ENCODE results near the gene GANAB. TPM values are rescaled to one million over a fixed set of nuclear protein-coding genes. Genes with fewer than 3 reads are reported as not detected.
A peak's percentile ranks its signal among the peaks of the same experiment; 100 is the strongest.

Gene GANAB
- total and polyA plus RNA-seq, 2 experiments from 2014 or later: 82.3 to 272 TPM

DNA sequence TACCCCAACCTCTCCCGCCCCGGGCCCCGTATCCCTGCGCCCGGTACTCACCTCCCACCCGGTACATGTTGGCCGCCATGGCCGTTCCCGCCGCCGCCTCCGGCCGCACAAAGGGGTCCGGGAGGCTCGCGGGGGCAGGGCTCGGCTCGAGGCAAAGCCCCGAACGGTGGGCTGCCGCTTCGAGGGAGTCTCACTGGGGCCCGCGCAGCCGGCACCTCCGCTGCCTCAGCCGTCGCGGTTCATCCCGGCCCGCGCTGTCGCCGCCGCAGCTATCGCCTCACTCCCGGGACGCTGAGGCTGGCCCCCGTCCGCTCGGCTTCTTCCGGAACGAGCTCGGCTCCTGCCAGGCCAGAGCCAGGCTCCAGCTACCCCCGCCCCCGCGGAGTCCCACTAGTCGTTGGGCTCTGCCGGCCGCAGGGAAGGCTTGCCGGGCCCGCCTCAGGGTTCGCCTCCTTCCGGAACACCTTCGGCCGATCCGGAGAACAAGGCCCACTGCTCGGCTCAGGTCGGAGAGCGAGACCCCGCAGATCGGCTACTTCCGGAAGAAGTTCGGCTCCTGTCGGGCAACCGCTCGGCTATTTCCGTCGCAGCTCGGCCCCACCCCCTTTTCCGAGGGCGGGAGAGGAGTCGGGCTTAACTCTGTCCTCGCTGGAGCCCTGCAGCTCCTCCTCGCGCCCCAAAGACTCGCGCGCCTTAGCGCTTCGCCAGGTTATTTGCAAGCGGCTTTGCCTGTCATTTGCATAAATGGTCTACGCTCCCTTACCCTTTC lies 44.9 kb downstream of the GANAB start, which contains the start of gene MTA2:
MTA2 (minus strand) TSS at position 494 of the 769 bp plus-strand sequence; CDS start at position 79, 415 bp downstream.
- Mint-ChIP-seq H3K27ac (peak within 1 kb of the TSS; percentile 97), H3K9me3 (no peaks in the 10 kb centered on the region; the same call in 2 of the 3 replicates), H3K4me1 (peaks cover 53% of the 10 kb centered on the region), H3K36me3 (ENCODE audit: low read depth) (peaks cover 50% of the 10 kb centered on the region), H3K27me3 (ENCODE audit: insufficient read depth, low read depth, poor library complexity) (peaks cover 36% of the 10 kb centered on the region), H3K4me3 (peak within 1 kb of the TSS; percentile 91)
- Histone ChIP-seq H3K4me2 (peak within 1 kb of the TSS; percentile 99), H3K4me3 (peak within 1 kb of the TSS; percentile 96), H2AFZ (peak within 1 kb of the TSS; percentile 98), H3K79me2 (replicated peaks; ENCODE audit: insufficient read depth) (peaks cover 23% of the 10 kb centered on the region), H3K4me1 (ENCODE audit: insufficient read depth) (peaks cover 20% of the 10 kb centered on the region; the same call in 1 of the 2 replicates), H3F3A (replicated peaks; ENCODE audit: low read depth) (peaks cover 28% of the 10 kb centered on the region), H4K20me1 (replicated peaks; ENCODE audit: insufficient read depth) (peaks cover 17% of the 10 kb centered on the region), H3K27ac (ENCODE audit: low read depth) (peak within 1 kb of the TSS; percentile 95), H3K9me2 (ENCODE audit: insufficient read depth) (no peaks in the 10 kb centered on the region), H3K27me3 (ENCODE audit: insufficient read depth) (peaks cover 43% of the 10 kb centered on the region), H3K36me3 (ENCODE audit: insufficient read depth) (peaks cover 9% of the 10 kb centered on the region; the same call in 1 of the 2 replicates)
- ATAC-seq (peak; percentile 78), DNase-seq (ENCODE audit: low spot score) (peak; percentile 99)
- TF ChIP-seq JUNB (IDR thresholded peaks at IDR 0.05; ENCODE audit: unreplicated experiment) (no peak), POLR2AphosphoS5 (IDR thresholded peaks at IDR 0.05; ENCODE audit: low read depth) (0 out of 2 replicates have a peak, but pooled peaks have one; percentile 11)
- TF ChIP-seq, protein P1, sequence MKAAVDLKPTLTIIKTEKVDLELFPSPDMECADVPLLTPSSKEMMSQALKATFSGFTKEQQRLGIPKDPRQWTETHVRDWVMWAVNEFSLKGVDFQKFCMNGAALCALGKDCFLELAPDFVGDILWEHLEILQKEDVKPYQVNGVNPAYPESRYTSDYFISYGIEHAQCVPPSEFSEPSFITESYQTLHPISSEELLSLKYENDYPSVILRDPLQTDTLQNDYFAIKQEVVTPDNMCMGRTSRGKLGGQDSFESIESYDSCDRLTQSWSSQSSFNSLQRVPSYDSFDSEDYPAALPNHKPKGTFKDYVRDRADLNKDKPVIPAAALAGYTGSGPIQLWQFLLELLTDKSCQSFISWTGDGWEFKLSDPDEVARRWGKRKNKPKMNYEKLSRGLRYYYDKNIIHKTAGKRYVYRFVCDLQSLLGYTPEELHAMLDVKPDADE (IDR thresholded peaks at IDR 0.05): 0 out of 2 replicates have a peak, but pooled peaks have one; percentile 26
- TF ChIP-seq, protein P2, sequence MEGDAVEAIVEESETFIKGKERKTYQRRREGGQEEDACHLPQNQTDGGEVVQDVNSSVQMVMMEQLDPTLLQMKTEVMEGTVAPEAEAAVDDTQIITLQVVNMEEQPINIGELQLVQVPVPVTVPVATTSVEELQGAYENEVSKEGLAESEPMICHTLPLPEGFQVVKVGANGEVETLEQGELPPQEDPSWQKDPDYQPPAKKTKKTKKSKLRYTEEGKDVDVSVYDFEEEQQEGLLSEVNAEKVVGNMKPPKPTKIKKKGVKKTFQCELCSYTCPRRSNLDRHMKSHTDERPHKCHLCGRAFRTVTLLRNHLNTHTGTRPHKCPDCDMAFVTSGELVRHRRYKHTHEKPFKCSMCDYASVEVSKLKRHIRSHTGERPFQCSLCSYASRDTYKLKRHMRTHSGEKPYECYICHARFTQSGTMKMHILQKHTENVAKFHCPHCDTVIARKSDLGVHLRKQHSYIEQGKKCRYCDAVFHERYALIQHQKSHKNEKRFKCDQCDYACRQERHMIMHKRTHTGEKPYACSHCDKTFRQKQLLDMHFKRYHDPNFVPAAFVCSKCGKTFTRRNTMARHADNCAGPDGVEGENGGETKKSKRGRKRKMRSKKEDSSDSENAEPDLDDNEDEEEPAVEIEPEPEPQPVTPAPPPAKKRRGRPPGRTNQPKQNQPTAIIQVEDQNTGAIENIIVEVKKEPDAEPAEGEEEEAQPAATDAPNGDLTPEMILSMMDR (conservative IDR thresholded peaks at IDR 0.05; ENCODE audit: low read depth in 2 of 2): no peak

DNA sequence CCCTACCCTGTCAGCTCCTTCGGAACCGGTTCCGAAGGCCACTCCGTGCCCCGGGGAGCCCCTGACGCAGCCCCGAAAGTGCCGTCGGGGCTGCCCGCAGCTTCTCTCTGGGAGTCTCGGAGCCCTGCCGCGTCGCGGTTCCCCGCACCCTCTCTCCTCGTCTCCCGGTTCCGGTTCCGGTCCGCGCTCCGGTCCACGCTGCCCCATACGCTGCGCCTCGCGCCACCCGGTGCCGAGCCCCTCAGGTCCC lies 45.4 kb downstream of the GANAB start:
- Mint-ChIP-seq H3K9me3 (no peaks in the 10 kb centered on the region; the same call in 2 of the 3 replicates), H3K4me3 (peak overlapping the region; percentile 91), H3K27me3 (ENCODE audit: insufficient read depth, low read depth, poor library complexity) (peaks cover 36% of the 10 kb centered on the region), H3K4me1 (peaks cover 49% of the 10 kb centered on the region), H3K36me3 (ENCODE audit: low read depth) (peaks cover 55% of the 10 kb centered on the region), H3K27ac (peak overlapping the region; percentile 27; the same call in 1 of the 2 replicates)
- H3K27me3 ChIP-seq (ENCODE audit: insufficient read depth): peaks cover 43% of the 10 kb centered on the region
- peaks cover 23% of the 10 kb centered on the region for H3K79me2 ChIP-seq (replicated peaks; ENCODE audit: insufficient read depth)
- TF ChIP-seq CREB1 (CRISPR knock-in tag; IDR thresholded peaks at IDR 0.05; ENCODE audit: low read depth): no peak
- peak overlapping the region; percentile 88 for H3K4me2 ChIP-seq
- no peaks in the 10 kb centered on the region for H3K9me2 ChIP-seq (ENCODE audit: insufficient read depth)
- H3K27ac ChIP-seq (ENCODE audit: low read depth): peak overlapping the region; percentile 63; the same call in 1 of the 2 replicates
- peaks cover 20% of the 10 kb centered on the region; the same call in 1 of the 2 replicates for H3K4me1 ChIP-seq (ENCODE audit: insufficient read depth)
- peak overlapping the region; percentile 96 for H3K4me3 ChIP-seq
- H3K36me3 ChIP-seq (ENCODE audit: insufficient read depth): peaks cover 14% of the 10 kb centered on the region; the same call in 1 of the 2 replicates
- peak overlapping the region; percentile 90; the same call in 1 of the 2 replicates for H2AFZ ChIP-seq
- ATAC-seq (no peak), DNase-seq (ENCODE audit: low spot score) (no peak)
- H4K20me1 ChIP-seq (replicated peaks; ENCODE audit: insufficient read depth): peaks cover 22% of the 10 kb centered on the region
- peaks cover 28% of the 10 kb centered on the region for H3F3A ChIP-seq (replicated peaks; ENCODE audit: low read depth)

All from GM23338 (cell line).